Prostate gland (tissue), 2 donors: ENCODE measurements around the gene DLG2.

ENCODE experiments used
- POLR2A ChIP-seq: fragments of 450-650 bp; IDR thresholded peaks from one replicate; pipeline ENCODE4 v1.6.1; 2016; ENCODE audit warnings: antibody characterized with exemption, mild to moderate bottlenecking
- POLR2AphosphoS5 ChIP-seq: sonication (generic); formaldehyde crosslinking; IDR thresholded peaks from one replicate; pipeline ENCODE4 v1.6.1; 2017; ENCODE audit warnings: antibody characterized with exemption
- TF ChIP-seq, protein P1 (sequence below), 4 experiments: fragments of 200-600 bp in 2 of 4; fragments of 450-650 bp in 2 of 4; sonication (generic) in 2 of 4; IDR thresholded peaks; 1 replicate in 3 of 4; 2 replicates in 1 of 4; pipeline ENCODE4 v1.5.1; 2016 to 2019; ENCODE audit warnings: antibody characterized with exemption in 4 of 4, mild to moderate bottlenecking in 2 of 4, moderate library complexity in 2 of 4

DNA sequence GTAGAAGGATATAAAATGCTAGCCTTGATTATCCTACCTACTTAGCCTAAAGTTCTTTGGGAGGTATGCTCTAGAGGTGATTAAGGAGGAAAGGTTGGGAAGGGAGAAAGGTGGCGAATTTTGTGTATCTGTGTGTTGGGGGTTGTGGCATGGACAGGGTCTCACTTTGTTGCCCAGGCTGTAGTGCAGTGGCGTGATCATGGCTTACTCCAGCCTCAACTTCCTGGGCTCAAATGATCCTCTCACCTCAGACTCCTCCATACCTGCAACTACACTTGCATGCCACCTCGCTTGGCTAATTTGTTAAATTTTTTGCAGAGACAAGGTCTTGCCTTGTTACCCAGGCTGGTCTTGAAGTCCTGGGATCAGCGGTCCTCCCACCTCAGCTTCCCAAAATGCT, 1094.8 kb downstream of the DLG2 start:
- TF ChIP-seq, protein P1, sequence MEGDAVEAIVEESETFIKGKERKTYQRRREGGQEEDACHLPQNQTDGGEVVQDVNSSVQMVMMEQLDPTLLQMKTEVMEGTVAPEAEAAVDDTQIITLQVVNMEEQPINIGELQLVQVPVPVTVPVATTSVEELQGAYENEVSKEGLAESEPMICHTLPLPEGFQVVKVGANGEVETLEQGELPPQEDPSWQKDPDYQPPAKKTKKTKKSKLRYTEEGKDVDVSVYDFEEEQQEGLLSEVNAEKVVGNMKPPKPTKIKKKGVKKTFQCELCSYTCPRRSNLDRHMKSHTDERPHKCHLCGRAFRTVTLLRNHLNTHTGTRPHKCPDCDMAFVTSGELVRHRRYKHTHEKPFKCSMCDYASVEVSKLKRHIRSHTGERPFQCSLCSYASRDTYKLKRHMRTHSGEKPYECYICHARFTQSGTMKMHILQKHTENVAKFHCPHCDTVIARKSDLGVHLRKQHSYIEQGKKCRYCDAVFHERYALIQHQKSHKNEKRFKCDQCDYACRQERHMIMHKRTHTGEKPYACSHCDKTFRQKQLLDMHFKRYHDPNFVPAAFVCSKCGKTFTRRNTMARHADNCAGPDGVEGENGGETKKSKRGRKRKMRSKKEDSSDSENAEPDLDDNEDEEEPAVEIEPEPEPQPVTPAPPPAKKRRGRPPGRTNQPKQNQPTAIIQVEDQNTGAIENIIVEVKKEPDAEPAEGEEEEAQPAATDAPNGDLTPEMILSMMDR (IDR thresholded peaks at IDR 0.05), result no peak
- TF ChIP-seq POLR2A (no peak), POLR2AphosphoS5 (no peak)
